CD4-positive, alpha-beta T cell treated with Interleukin-6 at 100 ng/mL for 8 hours (primary cell): ENCODE results near the gene TTLL13.

Source experiments
- DNase-seq: peaks from one replicate; pipeline ENCODE4 v3.0.0-alpha.2; 2020; ENCODE audit warnings: mixed read lengths, low spot score

Gene TTLL13, protein sequence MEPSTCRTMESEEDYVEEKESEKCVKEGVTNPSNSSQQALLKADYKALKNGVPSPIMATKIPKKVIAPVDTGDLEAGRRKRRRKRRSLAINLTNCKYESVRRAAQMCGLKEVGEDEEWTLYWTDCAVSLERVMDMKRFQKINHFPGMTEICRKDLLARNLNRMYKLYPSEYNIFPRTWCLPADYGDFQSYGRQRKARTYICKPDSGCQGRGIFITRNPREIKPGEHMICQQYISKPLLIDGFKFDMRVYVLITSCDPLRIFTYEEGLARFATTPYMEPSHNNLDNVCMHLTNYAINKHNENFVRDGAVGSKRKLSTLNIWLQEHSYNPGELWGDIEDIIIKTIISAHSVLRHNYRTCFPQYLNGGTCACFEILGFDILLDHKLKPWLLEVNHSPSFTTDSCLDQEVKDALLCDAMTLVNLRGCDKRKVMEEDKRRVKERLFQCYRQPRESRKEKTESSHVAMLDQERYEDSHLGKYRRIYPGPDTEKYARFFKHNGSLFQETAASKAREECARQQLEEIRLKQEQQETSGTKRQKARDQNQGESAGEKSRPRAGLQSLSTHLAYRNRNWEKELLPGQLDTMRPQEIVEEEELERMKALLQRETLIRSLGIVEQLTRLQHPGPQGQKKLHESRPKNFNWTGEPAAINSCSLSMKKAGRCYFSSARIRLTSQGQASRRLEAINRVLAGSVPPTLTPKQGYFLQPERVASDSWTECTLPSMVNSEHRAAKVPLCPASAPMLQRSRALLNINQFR

DNA sequence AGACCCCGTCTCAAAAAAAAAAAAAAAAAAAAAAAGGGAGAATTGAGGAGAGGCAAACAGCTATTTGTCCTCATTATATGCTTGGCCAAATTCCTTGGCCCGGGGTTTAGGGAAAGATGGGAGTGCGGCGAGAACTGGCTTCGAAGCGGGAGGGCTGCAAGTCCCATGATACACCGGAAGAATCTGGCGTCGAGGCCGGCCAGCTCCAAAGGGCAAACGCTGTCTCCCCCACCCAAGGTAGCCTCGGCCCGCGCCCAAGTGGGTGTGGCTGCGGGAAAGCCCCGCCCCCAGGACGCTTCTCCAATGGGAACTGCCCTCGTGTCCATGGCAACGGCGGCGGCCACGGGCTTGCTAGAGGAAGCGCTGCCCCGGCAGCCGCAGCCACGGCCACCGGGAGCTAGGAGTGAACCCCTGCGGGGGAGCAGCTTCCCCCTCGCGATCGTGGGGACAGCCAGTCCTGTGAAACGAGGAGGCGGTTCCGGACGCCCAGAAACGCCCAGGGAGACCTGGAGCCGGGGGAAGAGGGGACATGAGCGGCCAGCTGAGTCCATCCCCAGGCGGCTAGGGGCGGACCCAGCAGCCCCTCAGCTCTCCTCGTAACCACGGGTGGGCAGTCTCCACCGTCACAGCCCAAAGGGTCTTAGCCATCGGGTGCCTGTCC is at the start of gene TTLL13:
TSS of gene TTLL13 (plus strand) at position 354 of the 661 bp plus-strand sequence. CDS start 1,075 bp downstream, outside the sequence.
- DNase-seq = peak; percentile 53

DNA sequence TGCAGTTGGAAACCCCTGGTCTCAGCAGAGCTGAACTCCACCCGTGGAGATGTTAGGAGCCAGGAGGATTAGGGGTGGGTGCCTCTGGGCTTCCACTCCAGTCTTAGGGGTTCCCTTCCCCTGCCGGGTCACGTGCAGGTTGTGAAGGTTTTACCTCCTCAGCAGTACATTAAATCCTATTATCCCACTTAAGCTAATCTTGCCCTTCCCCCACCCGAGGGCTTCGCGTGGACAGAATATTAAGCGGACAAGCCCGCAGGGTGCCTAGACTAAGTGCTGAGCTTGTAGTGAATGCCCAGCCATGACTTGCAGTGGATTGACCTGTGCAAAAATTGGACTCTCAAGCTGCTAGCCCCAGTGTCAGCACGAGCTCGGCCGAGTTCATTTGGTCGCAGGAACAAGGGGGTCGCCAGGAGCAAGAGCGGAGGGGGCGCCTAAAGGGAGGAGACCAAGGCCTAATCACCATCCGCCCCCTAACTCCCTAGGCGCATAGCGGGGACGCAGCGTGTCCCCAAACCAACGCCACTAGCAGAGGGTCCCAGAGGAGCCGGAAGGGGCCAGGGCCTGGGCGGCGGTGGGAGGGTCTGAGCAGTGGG is 48.7 kb upstream of the TTLL13 start:
- DNase-seq = no peak

DNA sequence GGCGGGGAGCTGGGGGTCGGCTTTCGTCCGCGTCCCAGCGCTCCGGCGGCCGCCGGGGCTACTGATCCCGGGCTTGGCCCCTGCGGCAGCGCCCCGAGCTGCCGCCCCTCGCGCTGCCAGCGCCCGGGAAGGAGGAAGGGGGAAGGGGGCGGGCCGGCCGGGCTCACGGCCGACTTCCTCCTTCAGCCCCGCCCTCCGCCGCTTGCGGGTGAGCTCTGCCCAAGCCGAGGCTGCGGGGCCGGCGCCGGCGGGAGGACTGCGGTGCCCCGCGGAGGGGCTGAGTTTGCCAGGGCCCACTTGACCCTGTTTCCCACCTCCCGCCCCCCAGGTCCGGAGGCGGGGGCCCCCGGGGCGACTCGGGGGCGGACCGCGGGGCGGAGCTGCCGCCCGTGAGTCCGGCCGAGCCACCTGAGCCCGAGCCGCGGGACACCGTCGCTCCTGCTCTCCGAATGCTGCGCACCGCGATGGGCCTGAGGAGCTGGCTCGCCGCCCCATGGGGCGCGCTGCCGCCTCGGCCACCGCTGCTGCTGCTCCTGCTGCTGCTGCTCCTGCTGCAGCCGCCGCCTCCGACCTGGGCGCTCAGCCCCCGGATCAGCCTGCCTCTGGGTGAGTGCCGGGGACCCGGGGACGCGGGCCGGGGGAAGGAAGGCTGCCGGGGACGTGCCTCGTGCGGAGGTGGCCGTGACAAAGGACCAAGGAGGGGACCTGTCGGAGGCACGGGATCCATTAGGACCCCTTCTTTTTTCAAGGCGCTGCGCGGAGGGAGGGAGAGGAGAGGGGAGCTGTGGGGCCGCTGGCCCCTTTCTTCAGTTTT is 48.0 kb upstream of the TTLL13 start, which contains the start of gene SEMA4B:
TSS of gene SEMA4B (plus strand) at position 201 of the 814 bp plus-strand sequence. CDS start at position 450, 249 bp downstream.
- peak; percentile 69 for DNase-seq

DNA sequence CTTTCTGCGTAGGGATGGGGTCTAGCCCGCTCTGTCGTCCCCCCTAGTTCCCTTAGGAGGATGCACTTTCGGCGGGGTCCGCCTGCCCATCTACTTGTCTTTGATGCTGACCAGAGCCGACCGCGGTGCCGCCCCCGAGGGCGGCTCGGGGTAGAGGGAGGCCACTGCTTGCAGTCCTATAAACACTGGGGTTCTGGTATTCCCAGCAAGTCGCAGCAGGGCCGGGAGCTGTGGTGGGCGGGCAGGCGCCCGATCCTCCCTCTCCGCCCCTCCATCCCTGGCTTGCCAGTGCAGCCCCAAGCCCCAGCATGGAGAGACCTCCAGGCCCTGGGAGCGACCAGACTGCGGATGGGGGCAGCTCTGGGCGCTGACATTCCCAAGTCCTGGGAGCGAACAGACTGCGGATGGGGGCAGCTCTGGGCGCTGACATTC is 47.4 kb upstream of the TTLL13 start:
- no peak for DNase-seq

DNA sequence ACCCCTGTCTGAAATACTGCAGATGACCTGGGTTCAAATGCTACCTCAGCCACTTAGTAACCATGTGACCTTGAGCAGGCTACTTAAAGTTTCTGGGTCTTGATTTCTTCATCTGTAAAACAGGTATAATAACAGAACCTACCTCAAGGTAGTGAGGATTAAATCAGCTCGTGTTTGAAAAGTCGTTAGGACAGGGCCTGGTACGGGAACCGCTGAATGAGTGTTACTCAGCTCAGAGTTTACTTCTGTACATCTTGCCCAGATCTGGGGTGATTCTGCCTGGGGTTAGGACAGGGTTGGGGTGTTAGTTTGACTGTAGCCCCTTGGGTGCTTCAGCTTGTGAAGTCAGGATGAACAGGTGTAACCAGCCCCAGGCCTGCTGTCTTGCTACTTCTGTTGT is 46.4 kb upstream of the TTLL13 start:
- DNase-seq = no peak

DNA sequence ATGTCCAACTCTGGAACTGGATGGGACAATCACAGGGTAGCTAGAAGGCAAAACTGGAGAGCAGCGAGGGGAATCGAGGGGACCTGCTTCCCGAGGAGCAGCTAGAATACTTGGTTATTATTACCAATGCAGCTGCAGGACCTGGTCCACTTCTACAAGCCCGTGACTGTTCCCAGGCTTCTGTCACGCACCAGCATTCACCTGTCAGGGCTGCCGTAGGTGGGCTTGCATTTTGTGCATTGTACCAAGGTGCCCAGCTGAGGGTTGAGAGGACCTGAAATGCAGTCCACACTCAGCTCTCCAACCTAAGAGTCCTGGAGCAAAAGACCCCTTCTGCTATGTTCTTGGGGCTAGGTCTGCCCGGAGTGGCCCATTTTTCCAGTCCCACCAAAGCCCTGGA is 45.9 kb upstream of the TTLL13 start:
- no peak for DNase-seq

DNA sequence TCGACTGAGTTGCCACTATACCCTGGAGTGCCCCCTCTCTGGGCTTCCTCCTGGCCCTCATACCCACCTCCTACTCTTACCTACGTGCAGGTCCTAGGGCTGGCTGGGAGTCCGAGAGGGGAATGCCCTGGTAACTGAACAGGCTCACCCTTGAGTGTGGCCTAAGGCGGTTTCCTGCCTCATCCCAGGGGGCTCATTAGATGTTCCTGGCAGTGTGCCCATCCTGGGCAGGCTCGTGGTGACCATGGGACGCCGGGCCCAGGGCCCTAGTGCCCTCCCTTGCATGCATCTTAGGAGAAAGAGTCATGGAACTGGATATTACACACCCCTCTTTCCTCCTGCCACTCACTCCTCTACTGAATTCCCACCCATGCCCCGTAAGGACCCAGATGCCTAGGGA is 45.4 kb upstream of the TTLL13 start:
- DNase-seq = no peak

DNA sequence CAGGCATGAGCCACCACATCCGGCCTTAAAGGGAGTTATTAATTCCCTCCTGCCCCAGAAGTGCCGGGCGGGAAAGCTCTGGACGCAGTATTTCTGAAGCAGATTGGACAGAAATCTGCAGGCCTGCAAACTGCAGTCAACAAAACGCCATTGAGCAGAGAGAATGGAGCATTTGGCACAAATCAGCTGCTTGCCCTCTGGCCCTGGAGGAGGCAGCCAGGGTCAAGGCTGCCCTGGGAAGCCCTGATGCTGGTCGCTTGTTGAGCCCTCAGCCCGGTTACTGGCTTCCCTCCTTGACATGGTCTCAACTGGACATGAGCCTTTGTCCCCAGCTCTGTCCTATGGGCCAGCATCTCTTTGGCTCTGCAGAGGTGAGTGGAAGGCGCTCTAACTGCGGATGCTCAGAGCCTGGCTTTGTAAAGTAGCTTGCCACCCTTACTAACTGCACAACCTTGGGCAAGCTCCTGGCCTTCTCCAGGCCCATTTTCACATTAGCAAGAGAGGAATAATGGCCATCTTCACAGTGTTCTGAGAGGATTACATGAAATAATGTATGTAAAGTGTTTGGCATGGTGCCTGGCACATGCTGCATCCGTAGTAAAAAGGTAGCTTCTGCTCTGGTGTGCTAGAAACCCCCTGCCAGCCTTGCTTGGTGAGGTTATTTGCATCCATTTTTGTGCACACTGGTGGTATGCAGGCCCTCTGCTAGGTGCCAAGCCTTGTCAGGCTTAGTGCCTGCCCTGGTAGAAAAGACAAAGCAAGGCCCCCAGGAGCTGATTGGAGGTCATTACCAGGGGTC is 44.1 kb upstream of the TTLL13 start:
- DNase-seq = no peak

DNA sequence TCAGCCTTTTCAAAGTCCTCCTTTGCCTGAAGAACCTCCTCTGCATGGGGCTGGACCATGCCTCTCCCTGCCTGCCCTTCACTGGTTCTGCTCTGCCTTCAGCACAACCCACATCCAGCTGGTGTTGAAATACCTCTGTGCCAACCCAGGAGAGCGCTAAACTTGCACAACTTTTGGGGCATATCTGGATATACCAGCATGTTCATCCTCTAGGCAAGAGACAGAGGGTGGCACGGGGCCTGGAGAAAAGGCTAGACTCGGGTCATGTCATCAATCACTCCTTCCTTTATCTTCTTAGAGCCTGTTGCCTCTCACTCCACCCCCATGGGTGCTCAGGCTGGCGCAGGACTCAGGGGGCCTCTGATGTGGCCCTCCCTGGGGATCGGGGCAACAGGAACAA is 43.5 kb upstream of the TTLL13 start:
- DNase-seq = no peak

DNA sequence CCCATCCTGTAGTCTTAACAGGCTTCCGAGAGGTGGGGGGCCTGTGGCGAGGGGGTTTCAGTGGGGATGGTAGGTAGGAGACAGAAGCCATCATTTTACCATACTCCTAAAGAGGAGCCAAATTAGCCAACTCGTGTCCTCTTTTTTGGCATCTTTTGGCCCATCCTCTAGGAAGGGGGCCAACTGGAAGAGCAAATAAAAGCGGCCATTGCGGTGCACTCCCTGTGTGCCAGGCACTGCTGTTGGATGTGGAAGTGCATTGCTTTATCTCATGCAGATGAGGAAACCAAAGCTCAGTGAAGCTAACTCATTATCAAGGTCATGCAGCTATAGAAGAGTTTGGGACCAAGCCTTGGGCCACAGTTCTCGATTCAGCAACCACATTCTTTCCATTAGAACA is 42.1 kb upstream of the TTLL13 start:
- DNase-seq = no peak

DNA sequence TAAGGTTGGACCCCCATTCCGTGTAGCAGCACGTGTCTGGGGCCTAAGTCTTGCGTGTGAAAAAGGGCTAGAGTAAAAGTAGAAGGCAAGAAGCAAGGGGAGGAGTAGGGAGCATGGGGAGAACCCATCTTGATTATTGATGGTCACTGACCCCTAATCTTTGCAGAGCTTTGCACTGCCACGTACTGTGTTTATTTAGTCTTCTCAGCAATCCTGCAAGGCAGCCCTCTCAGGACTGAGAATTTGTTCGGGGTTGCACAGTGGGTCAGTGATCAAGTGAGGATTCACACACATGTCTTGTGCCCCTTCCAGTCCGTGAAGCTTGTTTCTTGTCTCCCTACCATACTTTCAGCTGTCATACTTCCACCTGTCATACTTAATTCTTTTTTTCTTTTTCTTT is 41.0 kb upstream of the TTLL13 start:
- no peak for DNase-seq

DNA sequence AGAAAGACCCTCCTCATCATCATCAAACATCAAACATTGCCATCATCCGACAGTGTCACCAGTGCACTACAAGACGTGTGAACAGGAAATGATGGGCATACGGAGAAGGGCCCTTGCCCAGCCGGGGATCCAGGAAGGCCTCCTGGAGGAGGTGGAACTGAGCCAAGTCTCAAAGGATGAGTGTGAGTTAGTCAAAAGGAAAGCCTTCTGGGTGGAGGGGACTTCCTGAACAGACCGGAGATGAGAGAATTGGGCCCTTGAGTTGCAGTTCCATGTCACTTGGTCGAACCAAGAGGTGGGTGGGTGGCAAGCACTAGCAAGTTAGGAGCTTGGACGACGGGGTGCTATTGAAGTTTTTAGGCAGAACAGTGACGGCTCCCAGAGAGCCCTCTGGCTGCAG is 39.8 kb upstream of the TTLL13 start:
- no peak for DNase-seq

DNA sequence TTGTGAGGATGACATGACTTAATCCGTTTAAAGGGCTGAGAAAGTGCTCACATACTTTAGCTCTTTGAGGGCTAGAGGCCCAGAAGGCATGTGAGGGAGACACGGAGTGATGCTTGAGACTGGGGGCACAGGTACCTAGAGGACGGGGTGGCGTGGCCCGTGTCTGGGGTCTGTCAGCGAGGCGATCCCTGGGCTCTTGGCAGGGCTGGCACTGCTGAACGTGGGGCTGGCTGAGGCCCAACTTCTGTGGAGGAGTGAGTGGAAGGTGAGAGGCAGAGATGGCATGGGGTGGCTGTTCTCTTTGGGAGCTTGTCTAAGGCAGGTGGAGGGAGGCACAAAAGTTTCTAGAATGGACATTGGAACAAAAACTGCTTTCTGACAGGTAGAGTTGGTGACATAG is 38.8 kb upstream of the TTLL13 start:
- DNase-seq = no peak

DNA sequence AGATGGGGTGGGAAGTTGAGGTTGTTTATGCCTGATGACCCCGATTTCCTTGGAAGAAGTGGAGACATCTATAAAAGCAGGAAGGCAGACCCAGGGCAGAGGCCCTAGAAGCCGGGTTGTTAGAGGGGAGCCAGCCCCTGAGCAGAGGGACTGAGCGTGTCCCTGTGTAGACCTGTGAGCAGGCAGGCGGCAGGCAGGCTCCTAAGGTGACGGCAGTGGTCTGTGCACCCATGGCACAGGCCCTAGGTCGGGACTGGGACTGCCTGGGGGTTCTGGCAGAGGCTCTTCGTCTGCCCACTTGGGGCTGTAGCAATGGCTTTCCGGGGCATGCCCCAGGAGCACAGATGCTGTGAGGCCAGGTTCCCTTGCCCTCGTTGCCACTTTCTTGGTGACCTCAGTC is 38.3 kb upstream of the TTLL13 start:
- DNase-seq = no peak

DNA sequence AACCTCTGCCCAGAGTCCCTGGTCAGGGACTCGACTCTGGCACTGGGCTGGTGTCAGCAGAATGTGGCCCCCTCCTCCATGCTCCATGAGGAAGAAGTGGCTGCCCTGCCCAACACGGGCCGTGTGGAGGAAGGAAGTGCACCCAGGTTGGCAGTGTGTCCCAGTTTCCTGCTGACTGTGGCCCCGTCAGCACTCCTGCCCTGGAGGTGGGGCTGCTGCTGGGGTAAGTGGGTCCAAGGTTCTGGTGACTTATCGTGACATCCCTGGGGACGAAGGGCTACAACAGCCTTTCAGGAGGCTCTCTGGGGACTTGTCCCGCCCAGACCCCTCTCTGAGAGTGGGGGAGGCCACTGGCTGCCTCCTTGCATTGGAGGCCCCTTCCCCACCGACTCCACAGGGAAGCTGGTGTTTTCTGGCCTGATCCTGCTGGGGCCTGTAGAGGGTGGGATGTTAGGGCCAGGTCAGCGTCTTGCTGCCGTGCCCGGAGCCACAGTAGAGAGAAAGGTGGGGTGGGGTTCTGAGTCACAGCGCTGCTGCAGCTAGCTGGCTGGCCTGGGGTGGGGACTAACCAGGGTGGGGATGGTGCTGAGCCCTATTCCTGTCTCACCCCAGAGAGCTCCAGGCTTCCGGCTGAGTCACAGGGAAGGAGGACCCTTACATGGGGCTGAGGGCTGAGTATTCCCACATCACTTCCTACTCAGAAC is 37.8 kb upstream of the TTLL13 start:
- DNase-seq = no peak

DNA sequence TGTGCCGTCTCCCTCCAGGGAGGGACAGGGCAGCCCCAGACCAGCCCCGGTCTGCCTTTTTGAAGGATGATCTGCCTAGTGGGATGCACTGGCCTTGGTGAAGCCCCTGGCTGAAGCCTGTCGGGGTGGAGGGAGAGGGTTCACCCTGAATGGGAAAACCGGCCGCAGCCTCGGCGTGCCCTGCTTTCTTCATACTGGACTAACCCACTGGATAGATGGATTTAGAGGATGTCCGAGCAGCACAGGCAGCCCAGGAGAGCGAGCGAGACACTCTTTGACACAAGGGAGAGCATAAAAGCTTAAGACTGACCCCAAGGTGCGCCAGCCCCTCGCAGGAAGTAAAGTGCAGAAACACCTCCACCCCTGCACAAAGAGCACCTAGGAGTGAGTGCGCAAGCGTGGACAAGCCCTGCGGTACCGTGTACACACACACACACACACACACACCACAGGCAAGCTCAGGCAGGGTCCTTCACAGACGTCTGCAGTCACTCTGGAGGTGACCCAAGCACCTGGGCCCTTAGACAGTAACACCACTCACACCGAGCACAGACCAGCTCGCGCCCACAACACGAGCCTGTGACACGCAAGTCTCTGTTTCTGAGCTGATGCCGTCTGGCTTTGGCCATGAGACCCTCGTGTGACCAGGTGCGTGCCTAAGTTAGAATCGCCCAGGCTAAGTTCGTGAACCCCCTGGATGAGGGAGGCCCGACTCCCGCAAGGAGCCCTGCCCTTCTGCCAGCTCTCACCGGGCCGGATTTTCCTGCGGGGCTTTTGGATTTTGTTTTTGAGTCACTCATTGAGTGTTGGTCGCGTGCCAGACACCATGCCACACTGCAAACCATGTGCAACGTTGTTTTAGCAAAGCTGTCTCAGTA is 36.9 kb upstream of the TTLL13 start:
- no peak for DNase-seq

DNA sequence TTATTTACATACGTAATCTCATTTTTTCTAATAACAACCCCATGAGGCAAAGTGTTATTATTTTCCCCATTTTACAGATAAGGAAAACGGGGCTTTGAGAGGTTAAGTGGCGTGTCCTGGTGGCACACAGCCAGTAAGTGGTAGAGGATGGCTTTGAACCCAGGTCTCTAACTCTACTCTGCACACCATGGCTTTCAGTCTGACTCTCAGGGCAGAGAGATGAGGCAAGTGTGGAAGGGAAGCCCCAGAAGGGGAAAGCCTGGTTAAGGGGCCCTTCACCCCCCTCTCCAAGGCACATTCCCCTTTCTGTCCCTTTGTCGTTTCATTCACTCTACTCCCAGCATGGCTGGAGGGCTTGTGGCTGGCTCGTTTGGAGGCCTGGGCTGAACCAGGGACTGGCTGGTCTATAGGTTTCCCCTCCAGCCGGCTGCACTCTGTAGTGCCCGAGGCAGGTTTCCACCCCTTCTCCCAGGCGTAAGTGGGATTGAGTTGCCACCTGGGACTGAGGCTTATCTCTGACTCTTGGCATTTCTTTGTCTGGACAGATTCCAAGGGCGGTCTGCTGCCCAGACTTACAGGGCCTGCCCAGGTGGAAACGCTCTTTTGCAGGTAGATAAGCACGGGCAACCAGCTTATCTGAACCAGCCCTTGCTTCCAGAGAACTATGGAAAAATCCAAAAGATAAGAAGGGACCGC is 36.1 kb upstream of the TTLL13 start:
- DNase-seq = no peak

DNA sequence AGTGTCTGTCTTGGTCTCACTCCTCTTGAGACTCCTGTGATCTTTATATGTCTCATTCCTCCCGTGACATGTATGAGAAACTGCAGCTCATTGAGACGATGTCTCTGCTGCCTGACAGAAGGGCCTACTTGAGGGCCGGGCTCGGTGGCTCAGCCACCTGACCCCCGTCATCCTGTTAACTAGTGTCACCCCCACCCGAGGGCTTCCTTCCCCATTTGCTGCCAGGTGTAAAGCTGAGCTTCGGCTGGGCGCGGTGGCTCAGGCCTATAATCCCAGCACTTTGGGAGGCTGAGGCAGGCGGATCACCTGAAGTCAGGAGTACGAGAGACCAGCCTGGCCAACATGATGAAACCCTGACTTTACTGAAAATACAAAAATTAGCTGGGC is 35.5 kb upstream of the TTLL13 start:
- DNase-seq = no peak
